HCT116 (cell line): Measurements from ENCODE around the gene VASH1. TPM values are rescaled to one million over a fixed set of nuclear protein-coding genes. Genes with fewer than 3 reads are reported as not detected.

Source experiments
- ATAC-seq: fragments of 200-7000 bp; cut with Tn5 transposase; 2 replicates; pipeline ENCODE4 v1.9.1; 2020; ENCODE audit warnings: mild to moderate bottlenecking, moderate library complexity
- BruUV-seq: library from RNA; stranded (reverse); fragments of 400-500 nt; replicated peaks from 2 replicates; lab custom pipeline; 2021; lab: Mats Ljungman, UMichigan
- CTCF ChIA-PET: fragments of 300-600 bp; sonication (Branson Sonifier 250); formaldehyde crosslinking; loops from one replicate; lab custom pipeline; 2021; ENCODE audit warnings: antibody characterized with exemption; lab: Charles Lee
- POLR2A ChIA-PET: fragments of 300-600, 350-600 bp; sonication (Branson Sonifier 250); formaldehyde crosslinking; loops from one replicate; lab custom pipeline; 2021; ENCODE audit warnings: antibody characterized with exemption; lab: Charles Lee
- RAD21 ChIA-PET, 2 experiments: fragments of 300-600 bp; sonication (Branson Sonifier 250); formaldehyde crosslinking; loops; one replicate each; lab custom pipeline; 2023; ENCODE audit warnings: low total read pairs in 2 of 2; ENCODE audit not compliant: uncharacterized antibody in 2 of 2, unreplicated experiment in 2 of 2, low non-redundant PET in 1 of 2; lab: Charles Lee
- DNase-seq: peaks from one replicate; pipeline ENCODE4 v3.0.0-alpha.2; 2010; ENCODE audit warnings: low read depth, low spot score
- H2AFZ ChIP-seq: fragments of 200-600 bp; shearing (Covaris generic), sonication (generic); 2 replicates; pipeline ENCODE4 v1.6.1; 2017; ENCODE audit warnings: low read depth, mixed run types, mixed read lengths, antibody characterized with exemption, low read length; ENCODE audit not compliant: poor library complexity, severe bottlenecking
- H3K27ac ChIP-seq: 2 replicates; pipeline ENCODE4 v1.5.1; 2012; ENCODE audit warnings: low read depth, low read length
- H3K27me3 ChIP-seq: fragments of 200-600 bp; sonication (generic); 2 replicates; pipeline ENCODE4 v1.6.1; 2016; ENCODE audit warnings: mixed run types, low read length, mixed read lengths; ENCODE audit not compliant: insufficient read depth
- H3K36me3 ChIP-seq, 2 experiments: fragments of 200-500 bp in 1 of 2; fragments of 200-600 bp in 1 of 2; sonication (Bioruptor generic) in 1 of 2; sonication (generic) in 1 of 2; 2 replicates each; pipeline versions ENCODE4 v1.5.1 to v1.6.1; 2014 to 2016; ENCODE audit warnings: low read length in 2 of 2, inconsistent platforms in 1 of 2, mixed read lengths in 1 of 2, mixed run types in 1 of 2; ENCODE audit not compliant: insufficient read depth in 2 of 2, control insufficient read depth in 1 of 2
- H3K4me1 ChIP-seq, 2 experiments: fragments of 200-600 bp in 1 of 2; sonication (generic) in 1 of 2; 2 replicates each; pipeline versions ENCODE4 v1.5.1 to v1.6.1; 2012 to 2017; ENCODE audit warnings: low read length in 2 of 2, inconsistent platforms in 1 of 2, mild to moderate bottlenecking in 1 of 2, mixed read lengths in 1 of 2, mixed run types in 1 of 2, moderate library complexity in 1 of 2; ENCODE audit not compliant: insufficient read depth in 2 of 2, control insufficient read depth in 1 of 2
- H3K4me2 ChIP-seq: fragments of 200-600 bp; sonication (generic); 2 replicates; pipeline ENCODE4 v1.6.1; 2017; ENCODE audit warnings: mixed run types, low read length, mixed read lengths
- H3K4me3 ChIP-seq, 2 experiments: fragments of 200-600 bp in 1 of 2; sonication (generic) in 1 of 2; replicated peaks in 1 of 2; 2 replicates each; pipeline ENCODE4 v1.5.1; 2011 to 2016; ENCODE audit warnings: low read length in 2 of 2, control low read depth in 1 of 2, low read depth in 1 of 2, mild to moderate bottlenecking in 1 of 2, mixed read lengths in 1 of 2, mixed run types in 1 of 2
- H3K79me2 ChIP-seq: fragments of 200-600 bp; sonication (generic); 2 replicates; pipeline ENCODE4 v1.6.1; 2017; ENCODE audit warnings: mild to moderate bottlenecking, mixed run types, low read length, moderate library complexity, mixed read lengths; ENCODE audit not compliant: insufficient read depth
- H3K9ac ChIP-seq: fragments of 200-600 bp; sonication (generic); 2 replicates; pipeline ENCODE4 v1.6.1; 2016; ENCODE audit warnings: low read length, mixed read lengths
- H3K9me2 ChIP-seq: fragments of 200-600 bp; sonication (generic), shearing (Covaris generic); 2 replicates; pipeline ENCODE4 v1.6.1; 2017; ENCODE audit warnings: mixed run types, mild to moderate bottlenecking, moderate library complexity; ENCODE audit not compliant: insufficient read depth
- H3K9me3 ChIP-seq, 2 experiments: fragments of 200-500 bp in 1 of 2; fragments of 200-600 bp in 1 of 2; sonication (Bioruptor generic) in 1 of 2; sonication (generic) in 1 of 2; 2 replicates each; pipeline ENCODE4 v1.6.1; 2014 to 2017; ENCODE audit warnings: low read length in 2 of 2, mixed read lengths in 2 of 2, inconsistent platforms in 1 of 2, low read depth in 1 of 2, mild to moderate bottlenecking in 1 of 2, mixed run types in 1 of 2, moderate library complexity in 1 of 2; ENCODE audit not compliant: control insufficient read depth in 1 of 2, insufficient read depth in 1 of 2
- H4K20me1 ChIP-seq: fragments of 200-600 bp; sonication (generic), shearing (Covaris generic); 2 replicates; pipeline ENCODE4 v1.6.1; 2017; ENCODE audit warnings: mixed run types, mild to moderate bottlenecking, moderate library complexity; ENCODE audit not compliant: insufficient read depth
- CBX3 ChIP-seq: IDR thresholded peaks from 2 replicates; pipeline ENCODE4 v1.6.1; 2012; ENCODE audit warnings: low read depth
- CTCF ChIP-seq, 3 experiments: fragments of 200-600 bp in 1 of 3; sonication (generic) in 1 of 3; IDR thresholded peaks in 2 of 3; conservative IDR thresholded peaks in 1 of 3; 2 replicates each; pipeline ENCODE4 v1.5.1; 2012 to 2017; ENCODE audit warnings: low read depth in 2 of 3, low read length in 2 of 3, antibody characterized with exemption in 1 of 3, borderline replicate concordance in 1 of 3, control low read depth in 1 of 3, mild to moderate bottlenecking in 1 of 3, mixed read lengths in 1 of 3, mixed run types in 1 of 3, moderate library complexity in 1 of 3; ENCODE audit not compliant: insufficient read depth in 1 of 3
- EGR1 ChIP-seq: IDR thresholded peaks from 2 replicates; pipeline ENCODE4 v1.6.1; 2012; ENCODE audit warnings: low read depth
- EZH2 ChIP-seq: fragments of 200-600 bp; sonication (generic); IDR thresholded peaks from 2 replicates; pipeline ENCODE4 v1.6.1; 2017; ENCODE audit warnings: antibody characterized with exemption, mixed run types
- EZH2phosphoT487 ChIP-seq: fragments of 200-600 bp; IDR thresholded peaks from 2 replicates; pipeline ENCODE4 v1.6.1; 2018; ENCODE audit warnings: antibody characterized with exemption, borderline replicate concordance
- POLR2A ChIP-seq: IDR thresholded peaks from 2 replicates; pipeline ENCODE4 v1.7.0; 2011; ENCODE audit warnings: borderline replicate concordance; ENCODE audit not compliant: insufficient read depth, insufficient read length; ENCODE audit errors: extremely low read depth
- POLR2AphosphoS5 ChIP-seq: IDR thresholded peaks from 2 replicates; pipeline ENCODE4 v1.6.1; 2011; ENCODE audit warnings: mild to moderate bottlenecking, low read depth, low read length, moderate library complexity
- RAD21 ChIP-seq: IDR thresholded peaks from 2 replicates; pipeline ENCODE4 v1.6.1; 2012; ENCODE audit warnings: low read depth, mild to moderate bottlenecking
- SRF ChIP-seq: IDR thresholded peaks from 2 replicates; pipeline ENCODE4 v1.6.1; 2012; ENCODE audit warnings: low read depth
- TCF7L2 ChIP-seq: IDR thresholded peaks from 2 replicates; pipeline ENCODE4 v1.7.0; 2011; ENCODE audit warnings: borderline replicate concordance, inconsistent platforms; ENCODE audit not compliant: insufficient read depth, insufficient read length; ENCODE audit errors: extremely low read depth
- ZBTB33 ChIP-seq: IDR thresholded peaks from 2 replicates; pipeline ENCODE4 v1.6.1; 2011; ENCODE audit warnings: mild to moderate bottlenecking, low read length, moderate library complexity; ENCODE audit not compliant: insufficient replicate concordance; ENCODE audit errors: extremely low read depth
- ZNF274 ChIP-seq: fragments of 200-500 bp; sonication (Bioruptor generic); IDR thresholded peaks from 2 replicates; pipeline ENCODE4 v1.6.1; 2014; ENCODE audit warnings: mild to moderate bottlenecking, low read depth, low read length, inconsistent platforms
- intact Hi-C: fragments of 100-400 bp; cut with micrococcal nuclease; formaldehyde crosslinking; loops from 2 replicates; pipeline ENCODE4 v1.10.0; 2022
- total RNA-seq: library from RNA; stranded (reverse); gene quantifications from one replicate; pipeline ENCODE4 v1.2.1, GENCODE V29; 2021; ENCODE audit not compliant: unreplicated experiment
- TF ChIP-seq, protein P1 (sequence below): IDR thresholded peaks from 2 replicates; pipeline ENCODE4 v1.6.1; 2012

Gene VASH1
- total RNA-seq, 1 experiment from 2014 or later = 13.3 TPM

GRCh38 chr14:76771437-76771980 lies 10.2 kb downstream of the VASH1 start:
- no peaks in the 10 kb centered on the region for H3K79me2 ChIP-seq
- no peak overlapping the region for H2AFZ ChIP-seq
- H3K9me3 ChIP-seq = no peaks in the 10 kb centered on the region
- ATAC-seq (no peak), DNase-seq (no peak)
- ChIA-PET POLR2A (interaction anchor here (1.3 kb wide), 1 partner anchor 10 kb away, joined by 4 read pairs; the partner anchor contains the start of gene VASH1), RAD21 (no interaction called here), CTCF (interaction anchor here (3.3 kb wide), 1 partner anchor 13 kb away, joined by 12 read pairs; no protein-coding TSS in a partner anchor)
- H3K4me1 ChIP-seq = peaks cover 15 to 21% of the 10 kb centered on the region in 2 experiments
- no peak overlapping the region for H3K9ac ChIP-seq
- no peaks in the 10 kb centered on the region for H3K36me3 ChIP-seq
- H4K20me1 ChIP-seq = no peaks in the 10 kb centered on the region
- intact Hi-C loops = no loop called here
- H3K4me3 ChIP-seq = no peak overlapping the region
- BruUV-seq = no TSS peak
- no peaks in the 10 kb centered on the region for H3K27me3 ChIP-seq
- no peaks in the 10 kb centered on the region for H3K9me2 ChIP-seq
- H3K4me2 ChIP-seq = no peak overlapping the region
- TF ChIP-seq POLR2AphosphoS5 (no peak), RAD21 (no peak), SRF (no peak), CTCF (IDR thresholded peaks at IDR 0.05 in 2 of 3, conservative IDR thresholded peaks at IDR 0.05 in 1 of 3; ENCODE audit: borderline replicate concordance in 1 of 3, insufficient read depth in 1 of 3, low read depth in 2 of 3, low read length in 2 of 3) (no peak), POLR2A (no peak), EZH2phosphoT487 (no peak), TCF7L2 (no peak), CBX3 (no peak), ZBTB33 (no peak), EGR1 (no peak), EZH2 (no peak), ZNF274 (no peak)
- TF ChIP-seq, protein P1, sequence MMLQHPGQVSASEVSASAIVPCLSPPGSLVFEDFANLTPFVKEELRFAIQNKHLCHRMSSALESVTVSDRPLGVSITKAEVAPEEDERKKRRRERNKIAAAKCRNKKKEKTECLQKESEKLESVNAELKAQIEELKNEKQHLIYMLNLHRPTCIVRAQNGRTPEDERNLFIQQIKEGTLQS = no peak
- no peak overlapping the region for H3K27ac ChIP-seq
